ENCODE data around the gene HHAT.
A peak's percentile ranks its signal among the peaks of the same experiment; 100 is the strongest.

The HHAT gene

GRCh38 chr1:210437781-210438180 is 109.1 kb downstream of the HHAT start:
- no peaks in the 10 kb centered on the region for H3K9me3 Mint-ChIP-seq
- peaks cover 18% of the 10 kb centered on the region for H3K4me1 Mint-ChIP-seq

GRCh38 chr1:210438928-210439841 is 110.5 kb downstream of the HHAT start:
- Mint-ChIP-seq H3K9me3 (no peaks in the 10 kb centered on the region), H3K4me1 (peaks cover 18% of the 10 kb centered on the region), H3K36me3 (ENCODE audit: low read depth) (no peaks in the 10 kb centered on the region), H3K4me3 (peak overlapping the region in 1 of 3 experiments; percentile 1), H3K27ac (peak overlapping the region; percentile 3 to 44 (median 5)), H3K27me3 (ENCODE audit: low read depth) (no peaks in the 10 kb centered on the region)
- TF ChIP-seq CTCF (IDR thresholded peaks at IDR 0.05; ENCODE audit: unreplicated experiment in 3 of 3) = no peak

More at GRCh38 chr1:210437781-210438180, 109.1 kb downstream of the HHAT start:
- no peak for TF ChIP-seq CTCF (IDR thresholded peaks at IDR 0.05; ENCODE audit: unreplicated experiment in 3 of 3)
- H3K4me3 Mint-ChIP-seq = no peak overlapping the region
- no peaks in the 10 kb centered on the region for H3K27me3 Mint-ChIP-seq (ENCODE audit: low read depth)
- no peaks in the 10 kb centered on the region for H3K36me3 Mint-ChIP-seq (ENCODE audit: low read depth)
- H3K27ac Mint-ChIP-seq = no peak overlapping the region

- no peaks in the 10 kb centered on the region for H3K9me3 Mint-ChIP-seq
- H3K36me3 Mint-ChIP-seq (ENCODE audit: low read depth) = no peaks in the 10 kb centered on the region
- no peak for TF ChIP-seq CTCF (IDR thresholded peaks at IDR 0.05; ENCODE audit: unreplicated experiment in 3 of 3)
- H3K4me3 Mint-ChIP-seq = peak overlapping the region in 1 of 3 experiments; percentile 27
- peaks cover 18% of the 10 kb centered on the region for H3K4me1 Mint-ChIP-seq
- H3K27me3 Mint-ChIP-seq (ENCODE audit: low read depth) = no peaks in the 10 kb centered on the region
- H3K27ac Mint-ChIP-seq = peak overlapping the region in 2 of 3 experiments; percentile 35 to 60
These were observed 111.4 kb downstream of the HHAT start for GRCh38 chr1:210440081-210440480.

- Mint-ChIP-seq H3K36me3 (ENCODE audit: low read depth) (no peaks in the 10 kb centered on the region), H3K4me3 (no peak overlapping the region), H3K27me3 (ENCODE audit: low read depth) (no peaks in the 10 kb centered on the region), H3K27ac (no peak overlapping the region), H3K9me3 (no peaks in the 10 kb centered on the region), H3K4me1 (peaks cover 23% of the 10 kb centered on the region)
- no peak for TF ChIP-seq CTCF (IDR thresholded peaks at IDR 0.05; ENCODE audit: unreplicated experiment in 3 of 3)
These were observed 112.3 kb downstream of the HHAT start for GRCh38 chr1:210441028-210441427.

- H3K4me3 Mint-ChIP-seq = no peak overlapping the region
- peaks cover 6% of the 10 kb centered on the region for H3K27me3 Mint-ChIP-seq (ENCODE audit: low read depth)
- no peak overlapping the region for H3K27ac Mint-ChIP-seq
- peaks cover 6% of the 10 kb centered on the region for H3K36me3 Mint-ChIP-seq (ENCODE audit: low read depth)
- no peak for TF ChIP-seq CTCF (IDR thresholded peaks at IDR 0.05; ENCODE audit: unreplicated experiment in 3 of 3)
- H3K9me3 Mint-ChIP-seq = no peaks in the 10 kb centered on the region
- H3K4me1 Mint-ChIP-seq = peaks cover 13% of the 10 kb centered on the region
These were observed 116.8 kb downstream of the HHAT start for GRCh38 chr1:210445485-210445884.

GRCh38 chr1:210445931-210446330 is 117.2 kb downstream of the HHAT start:
- Mint-ChIP-seq H3K4me3 (no peak overlapping the region), H3K4me1 (peaks cover 13% of the 10 kb centered on the region), H3K9me3 (no peaks in the 10 kb centered on the region), H3K27me3 (ENCODE audit: low read depth) (peaks cover 6% of the 10 kb centered on the region), H3K27ac (no peak overlapping the region), H3K36me3 (ENCODE audit: low read depth) (peaks cover 6% of the 10 kb centered on the region)
- no peak for TF ChIP-seq CTCF (IDR thresholded peaks at IDR 0.05; ENCODE audit: unreplicated experiment in 3 of 3)
